HEK293 (cell line): ENCODE data around the gene CREB5.

Experiments used
- CTCF ChIA-PET: fragments of 350-600 bp; formaldehyde crosslinking; extraction: SDS; loops from one replicate; lab custom pipeline; 2021; ENCODE audit warnings: antibody characterized with exemption; lab: Yijun Ruan, JAX
- POLR2A ChIA-PET: fragments of 300-600 bp; formaldehyde crosslinking; extraction: SDS; loops from one replicate; lab custom pipeline; 2020; ENCODE audit warnings: antibody characterized with exemption, inconsistent platforms; lab: Yijun Ruan, JAX
- H3K27ac ChIP-seq: fragments of 200-500 bp; sonication (Bioruptor generic); 2 replicates; pipeline ENCODE4 v1.5.1; 2014; ENCODE audit warnings: low read depth, low read length, control low read depth, inconsistent platforms; ENCODE audit errors: extremely low read depth
- H3K36me3 ChIP-seq, 2 experiments: fragments of 200-500 bp in 1 of 2; sonication (Bioruptor generic) in 1 of 2; 1 replicate in 1 of 2; 2 replicates in 1 of 2; pipeline ENCODE4 v1.5.1; 2014 to 2017; ENCODE audit warnings: inconsistent platforms in 2 of 2, low read length in 2 of 2; ENCODE audit not compliant: control insufficient read depth in 2 of 2, insufficient read depth in 1 of 2
- H3K4me1 ChIP-seq: fragments of 200-500 bp; sonication (Bioruptor generic); 2 replicates; pipeline ENCODE4 v1.5.1; 2014; ENCODE audit warnings: mild to moderate bottlenecking, low read length, inconsistent platforms; ENCODE audit not compliant: control insufficient read depth, insufficient read depth
- H3K4me3 ChIP-seq: 2 replicates; pipeline ENCODE4 v1.5.1; 2011; ENCODE audit warnings: low read depth, mild to moderate bottlenecking, control low read depth, low read length, moderate library complexity
- H3K9me3 ChIP-seq: fragments of 200-500 bp; sonication (Bioruptor generic); 2 replicates; pipeline ENCODE4 v1.5.1; 2014; ENCODE audit warnings: low read depth, low read length, inconsistent platforms; ENCODE audit not compliant: control insufficient read depth, insufficient read depth
- KLF10 ChIP-seq: fragments of 450-650 bp; IDR thresholded peaks from 2 replicates; pipeline ENCODE4 v1.5.1; 2018; ENCODE audit warnings: missing biosample characterization, mild to moderate bottlenecking, missing genetic modification characterization
- REPIN1 ChIP-seq: fragments of 450-650 bp; formaldehyde crosslinking; IDR thresholded peaks from 2 replicates; pipeline ENCODE4 v1.5.1; 2017; ENCODE audit warnings: missing biosample characterization, missing genetic modification characterization, low read depth
- ZBTB1 ChIP-seq: fragments of 450-650 bp; formaldehyde crosslinking; IDR thresholded peaks from 2 replicates; pipeline ENCODE4 v1.5.1; 2016; ENCODE audit warnings: missing biosample characterization, missing genetic modification characterization
- ZBTB8A ChIP-seq: fragments of 450-650 bp; formaldehyde crosslinking; IDR thresholded peaks from 2 replicates; pipeline ENCODE4 v1.5.1; 2016; ENCODE audit warnings: missing biosample characterization, missing genetic modification characterization
- ZNF112 ChIP-seq: fragments of 450-650 bp; formaldehyde crosslinking; IDR thresholded peaks from 2 replicates; pipeline ENCODE4 v1.5.0; 2017; ENCODE audit warnings: missing biosample characterization, missing genetic modification characterization
- ZNF114 ChIP-seq: fragments of 450-650 bp; formaldehyde crosslinking; IDR thresholded peaks from 2 replicates; pipeline ENCODE4 v1.5.0; 2017; ENCODE audit warnings: missing biosample characterization, missing genetic modification characterization
- ZNF174 ChIP-seq: fragments of 450-650 bp; formaldehyde crosslinking; IDR thresholded peaks from 2 replicates; pipeline ENCODE4 v1.5.0; 2017; ENCODE audit warnings: missing biosample characterization, mild to moderate bottlenecking, missing genetic modification characterization
- ZNF2 ChIP-seq: fragments of 450-650 bp; formaldehyde crosslinking; IDR thresholded peaks from 2 replicates; pipeline ENCODE4 v1.5.1; 2016; ENCODE audit warnings: missing biosample characterization, missing genetic modification characterization
- ZNF223 ChIP-seq: fragments of 450-650 bp; formaldehyde crosslinking; IDR thresholded peaks from 2 replicates; pipeline ENCODE4 v1.5.1; 2016; ENCODE audit warnings: missing biosample characterization, missing genetic modification characterization
- ZNF292 ChIP-seq: fragments of 450-650 bp; formaldehyde crosslinking; IDR thresholded peaks from 2 replicates; pipeline ENCODE4 v1.5.1; 2016; ENCODE audit warnings: low read depth, missing biosample characterization, missing genetic modification characterization, borderline replicate concordance
- ZNF37A ChIP-seq: fragments of 450-650 bp; IDR thresholded peaks from 2 replicates; pipeline ENCODE4 v1.5.1; 2018; ENCODE audit warnings: missing biosample characterization, missing genetic modification characterization
- ZNF394 ChIP-seq: fragments of 450-650 bp; formaldehyde crosslinking; IDR thresholded peaks from 2 replicates; pipeline ENCODE4 v1.5.1; 2016; ENCODE audit warnings: missing biosample characterization, missing genetic modification characterization, mild to moderate bottlenecking, moderate library complexity, borderline replicate concordance
- ZNF433 ChIP-seq: fragments of 450-650 bp; formaldehyde crosslinking; IDR thresholded peaks from 2 replicates; pipeline ENCODE4 v1.5.1; 2016; ENCODE audit warnings: missing biosample characterization, missing genetic modification characterization, low read depth
- ZNF473 ChIP-seq: fragments of 450-650 bp; formaldehyde crosslinking; IDR thresholded peaks from 2 replicates; pipeline ENCODE4 v1.5.1; 2017; ENCODE audit warnings: missing biosample characterization, missing genetic modification characterization
- ZNF544 ChIP-seq: fragments of 450-650 bp; formaldehyde crosslinking; IDR thresholded peaks from 2 replicates; pipeline ENCODE4 v1.5.0; 2017; ENCODE audit warnings: missing biosample characterization, missing genetic modification characterization
- ZNF76 ChIP-seq: fragments of 450-650 bp; formaldehyde crosslinking; IDR thresholded peaks from 2 replicates; pipeline ENCODE4; 2016; ENCODE audit warnings: low read depth, missing biosample characterization, missing genetic modification characterization, borderline replicate concordance
- ZNF768 ChIP-seq: fragments of 450-650 bp; formaldehyde crosslinking; IDR thresholded peaks from 2 replicates; pipeline ENCODE4 v1.5.1; 2018; ENCODE audit warnings: missing biosample characterization, mild to moderate bottlenecking, missing genetic modification characterization
- ZNF776 ChIP-seq: fragments of 450-650 bp; formaldehyde crosslinking; IDR thresholded peaks from 2 replicates; pipeline ENCODE4 v1.5.0; 2017; ENCODE audit warnings: missing biosample characterization, missing genetic modification characterization, borderline replicate concordance
- ZNF830 ChIP-seq: fragments of 450-650 bp; IDR thresholded peaks from 2 replicates; pipeline ENCODE4 v1.5.0; 2018; ENCODE audit warnings: missing biosample characterization, missing genetic modification characterization, low read depth, mild to moderate bottlenecking, moderate library complexity
- TF ChIP-seq, protein P1 (sequence below): fragments of 450-650 bp; formaldehyde crosslinking; IDR thresholded peaks from 2 replicates; pipeline ENCODE4 v1.5.1; 2016; ENCODE audit warnings: missing biosample characterization, missing genetic modification characterization
- TF ChIP-seq, protein P2 (sequence below): fragments of 450-650 bp; formaldehyde crosslinking; IDR thresholded peaks from 2 replicates; pipeline ENCODE4 v1.5.1; 2016; ENCODE audit warnings: missing biosample characterization, missing genetic modification characterization
- TF ChIP-seq, protein P3 (sequence below): fragments of 450-650 bp; formaldehyde crosslinking; IDR thresholded peaks from 2 replicates; pipeline ENCODE4 v1.5.1; 2016; ENCODE audit warnings: missing biosample characterization, missing genetic modification characterization
- TF ChIP-seq, protein P4 (sequence below): fragments of 450-650 bp; formaldehyde crosslinking; IDR thresholded peaks from 2 replicates; pipeline ENCODE4 v1.5.1; 2016; ENCODE audit warnings: missing biosample characterization, missing genetic modification characterization

The CREB5 gene

DNA sequence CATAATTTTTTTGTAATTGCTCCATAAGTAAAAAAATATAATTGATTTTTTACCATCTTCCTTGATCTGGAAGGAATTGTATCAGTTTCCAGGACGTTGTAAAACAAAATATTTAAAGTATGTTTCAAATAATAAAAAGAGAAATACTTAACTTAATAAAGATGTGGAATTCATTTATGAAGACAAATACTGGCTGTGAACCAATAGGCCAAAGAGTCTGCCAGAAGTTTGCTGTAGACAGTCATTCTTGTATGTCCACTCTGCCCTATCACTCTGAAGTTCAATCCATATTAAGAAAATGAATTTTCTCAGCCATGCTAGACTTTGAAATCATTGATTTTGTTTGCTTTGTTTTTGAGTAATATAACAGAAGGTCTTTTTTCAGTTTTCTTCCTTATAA, 289.4 kb downstream of the CREB5 start:
- Histone ChIP-seq H3K9me3 (no peaks in the 10 kb centered on the region), H3K4me3 (no peak overlapping the region), H3K27ac (no peak overlapping the region), H3K36me3 (no peaks in the 10 kb centered on the region), H3K4me1 (peaks cover 22% of the 10 kb centered on the region)
- CTCF ChIA-PET: no interaction called here
- TF ChIP-seq ZNF37A (no peak), REPIN1 (tag by site-specific recombination) (no peak)
- POLR2A ChIA-PET: no interaction called here

DNA sequence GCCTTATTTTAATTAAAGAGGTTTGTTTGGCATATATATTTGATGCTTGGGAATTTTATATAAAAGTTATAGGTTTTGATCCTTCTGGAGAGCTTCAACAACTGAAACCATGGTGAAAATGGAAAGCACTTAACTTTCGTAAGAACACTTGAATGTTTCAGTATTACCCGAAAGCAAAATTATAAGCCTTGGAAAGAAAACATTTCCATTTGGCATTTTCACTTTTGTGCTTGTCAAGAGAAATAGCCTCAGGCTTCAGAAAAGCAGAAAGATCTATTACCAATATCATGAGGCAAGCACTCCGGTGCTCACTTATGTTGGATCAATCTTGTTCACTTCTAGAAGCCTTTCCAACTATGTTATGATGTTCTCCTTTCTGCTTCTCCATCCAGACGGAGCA, 289.9 kb downstream of the CREB5 start:
- ChIA-PET POLR2A (no interaction called here), CTCF (interaction anchor here (1.0 kb wide), 1 partner anchor 153 kb away, joined by 3 read pairs; no protein-coding TSS in a partner anchor)
- no peak overlapping the region for H3K27ac ChIP-seq
- H3K9me3 ChIP-seq: no peaks in the 10 kb centered on the region
- H3K4me3 ChIP-seq: no peak overlapping the region
- no peak for TF ChIP-seq ZNF433 (tag by site-specific recombination)
- no peak for TF ChIP-seq ZNF768 (tag by site-specific recombination)
- no peak for TF ChIP-seq ZNF223 (tag by site-specific recombination)
- TF ChIP-seq, protein P1, sequence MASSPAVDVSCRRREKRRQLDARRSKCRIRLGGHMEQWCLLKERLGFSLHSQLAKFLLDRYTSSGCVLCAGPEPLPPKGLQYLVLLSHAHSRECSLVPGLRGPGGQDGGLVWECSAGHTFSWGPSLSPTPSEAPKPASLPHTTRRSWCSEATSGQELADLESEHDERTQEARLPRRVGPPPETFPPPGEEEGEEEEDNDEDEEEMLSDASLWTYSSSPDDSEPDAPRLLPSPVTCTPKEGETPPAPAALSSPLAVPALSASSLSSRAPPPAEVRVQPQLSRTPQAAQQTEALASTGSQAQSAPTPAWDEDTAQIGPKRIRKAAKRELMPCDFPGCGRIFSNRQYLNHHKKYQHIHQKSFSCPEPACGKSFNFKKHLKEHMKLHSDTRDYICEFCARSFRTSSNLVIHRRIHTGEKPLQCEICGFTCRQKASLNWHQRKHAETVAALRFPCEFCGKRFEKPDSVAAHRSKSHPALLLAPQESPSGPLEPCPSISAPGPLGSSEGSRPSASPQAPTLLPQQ: no peak
- no peak for TF ChIP-seq ZNF114 (tag by site-specific recombination)
- no peak for TF ChIP-seq ZNF473 (tag by site-specific recombination)
- TF ChIP-seq ZNF394 (tag by site-specific recombination): no peak
- no peak for TF ChIP-seq ZBTB1 (tag by site-specific recombination)
- TF ChIP-seq ZNF830 (tag by site-specific recombination): no peak
- TF ChIP-seq ZNF292 (tag by site-specific recombination): no peak
- TF ChIP-seq, protein P2, sequence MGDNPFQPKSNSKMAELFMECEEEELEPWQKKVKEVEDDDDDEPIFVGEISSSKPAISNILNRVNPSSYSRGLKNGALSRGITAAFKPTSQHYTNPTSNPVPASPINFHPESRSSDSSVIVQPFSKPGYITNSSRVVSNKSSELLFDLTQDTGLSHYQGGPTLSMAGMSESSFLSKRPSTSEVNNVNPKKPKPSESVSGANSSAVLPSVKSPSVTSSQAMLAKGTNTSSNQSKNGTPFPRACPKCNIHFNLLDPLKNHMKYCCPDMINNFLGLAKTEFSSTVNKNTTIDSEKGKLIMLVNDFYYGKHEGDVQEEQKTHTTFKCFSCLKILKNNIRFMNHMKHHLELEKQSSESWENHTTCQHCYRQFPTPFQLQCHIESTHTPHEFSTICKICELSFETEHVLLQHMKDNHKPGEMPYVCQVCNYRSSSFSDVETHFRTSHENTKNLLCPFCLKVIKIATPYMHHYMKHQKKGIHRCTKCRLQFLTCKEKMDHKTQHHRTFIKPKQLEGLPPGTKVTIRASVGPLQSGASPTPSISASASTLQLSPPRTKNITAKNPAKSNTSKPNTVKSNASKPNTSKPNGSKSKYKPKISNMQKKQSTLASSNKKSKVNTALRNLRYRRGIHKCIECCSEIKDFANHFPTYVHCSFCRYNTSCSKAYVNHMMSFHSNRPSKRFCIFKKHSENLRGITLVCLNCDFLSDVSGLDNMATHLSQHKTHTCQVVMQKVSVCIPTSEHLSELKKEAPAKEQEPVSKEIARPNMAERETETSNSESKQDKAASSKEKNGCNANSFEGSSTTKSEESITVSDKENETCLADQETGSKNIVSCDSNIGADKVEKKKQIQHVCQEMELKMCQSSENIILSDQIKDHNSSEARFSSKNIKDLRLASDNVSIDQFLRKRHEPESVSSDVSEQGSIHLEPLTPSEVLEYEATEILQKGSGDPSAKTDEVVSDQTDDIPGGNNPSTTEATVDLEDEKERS: no peak
- no peak for TF ChIP-seq ZBTB8A
- TF ChIP-seq ZNF76 (tag by site-specific recombination): no peak
- TF ChIP-seq ZNF2 (tag by site-specific recombination): no peak
- peaks cover 22% of the 10 kb centered on the region for H3K4me1 ChIP-seq
- H3K36me3 ChIP-seq: no peaks in the 10 kb centered on the region

DNA sequence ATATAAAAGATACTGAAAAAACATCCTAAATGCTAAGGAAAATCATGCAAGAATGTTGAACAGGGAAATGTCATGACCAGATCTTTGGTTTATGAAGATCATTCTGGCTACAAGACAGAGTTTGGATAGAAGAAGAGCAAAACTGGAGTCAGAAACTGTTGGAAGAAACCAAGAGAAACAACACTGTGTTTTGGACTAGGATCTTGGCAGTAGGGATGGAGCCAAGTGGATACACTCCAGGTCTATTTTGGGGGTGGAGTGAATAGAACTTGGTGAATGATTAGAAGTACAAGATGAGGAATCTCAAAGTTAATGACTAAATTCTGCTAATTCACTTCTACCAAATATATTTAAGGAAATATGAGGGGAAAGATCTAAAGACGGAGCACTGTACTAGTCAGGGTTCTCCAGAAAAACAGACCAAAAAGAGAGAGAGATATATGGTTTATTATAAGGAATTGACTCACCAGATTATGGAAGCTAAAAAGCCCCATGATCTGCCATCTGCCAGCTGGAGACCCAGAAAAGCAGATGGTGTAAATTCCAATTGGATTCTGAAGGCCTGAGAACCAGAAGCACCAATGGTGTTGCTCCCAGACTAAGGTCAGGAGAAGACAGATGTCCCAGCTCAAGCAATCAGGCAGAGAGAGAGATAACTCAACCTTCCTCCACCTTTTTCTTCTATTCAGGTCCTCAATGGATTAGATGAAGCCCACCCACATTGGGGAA, 290.9 kb downstream of the CREB5 start:
- Histone ChIP-seq H3K27ac (no peak overlapping the region), H3K9me3 (no peaks in the 10 kb centered on the region), H3K4me1 (peaks cover 30% of the 10 kb centered on the region), H3K36me3 (no peaks in the 10 kb centered on the region), H3K4me3 (no peak overlapping the region)
- ChIA-PET POLR2A (no interaction called here), CTCF (interaction anchor here (1.0 kb wide), 2 partner anchors 87 to 152 kb away, joined by 3 to 4 read pairs; no protein-coding TSS in a partner anchor)
- no peak for TF ChIP-seq ZNF174 (tag by site-specific recombination)
- TF ChIP-seq ZNF112: no peak
- TF ChIP-seq, protein P3, sequence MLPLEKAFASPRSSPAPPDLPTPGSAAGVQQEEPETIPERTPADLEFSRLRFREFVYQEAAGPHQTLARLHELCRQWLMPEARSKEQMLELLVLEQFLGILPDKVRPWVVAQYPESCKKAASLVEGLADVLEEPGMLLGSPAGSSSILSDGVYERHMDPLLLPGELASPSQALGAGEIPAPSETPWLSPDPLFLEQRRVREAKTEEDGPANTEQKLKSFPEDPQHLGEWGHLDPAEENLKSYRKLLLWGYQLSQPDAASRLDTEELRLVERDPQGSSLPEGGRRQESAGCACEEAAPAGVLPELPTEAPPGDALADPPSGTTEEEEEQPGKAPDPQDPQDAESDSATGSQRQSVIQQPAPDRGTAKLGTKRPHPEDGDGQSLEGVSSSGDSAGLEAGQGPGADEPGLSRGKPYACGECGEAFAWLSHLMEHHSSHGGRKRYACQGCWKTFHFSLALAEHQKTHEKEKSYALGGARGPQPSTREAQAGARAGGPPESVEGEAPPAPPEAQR (tag by site-specific recombination): no peak
- TF ChIP-seq, protein P4, sequence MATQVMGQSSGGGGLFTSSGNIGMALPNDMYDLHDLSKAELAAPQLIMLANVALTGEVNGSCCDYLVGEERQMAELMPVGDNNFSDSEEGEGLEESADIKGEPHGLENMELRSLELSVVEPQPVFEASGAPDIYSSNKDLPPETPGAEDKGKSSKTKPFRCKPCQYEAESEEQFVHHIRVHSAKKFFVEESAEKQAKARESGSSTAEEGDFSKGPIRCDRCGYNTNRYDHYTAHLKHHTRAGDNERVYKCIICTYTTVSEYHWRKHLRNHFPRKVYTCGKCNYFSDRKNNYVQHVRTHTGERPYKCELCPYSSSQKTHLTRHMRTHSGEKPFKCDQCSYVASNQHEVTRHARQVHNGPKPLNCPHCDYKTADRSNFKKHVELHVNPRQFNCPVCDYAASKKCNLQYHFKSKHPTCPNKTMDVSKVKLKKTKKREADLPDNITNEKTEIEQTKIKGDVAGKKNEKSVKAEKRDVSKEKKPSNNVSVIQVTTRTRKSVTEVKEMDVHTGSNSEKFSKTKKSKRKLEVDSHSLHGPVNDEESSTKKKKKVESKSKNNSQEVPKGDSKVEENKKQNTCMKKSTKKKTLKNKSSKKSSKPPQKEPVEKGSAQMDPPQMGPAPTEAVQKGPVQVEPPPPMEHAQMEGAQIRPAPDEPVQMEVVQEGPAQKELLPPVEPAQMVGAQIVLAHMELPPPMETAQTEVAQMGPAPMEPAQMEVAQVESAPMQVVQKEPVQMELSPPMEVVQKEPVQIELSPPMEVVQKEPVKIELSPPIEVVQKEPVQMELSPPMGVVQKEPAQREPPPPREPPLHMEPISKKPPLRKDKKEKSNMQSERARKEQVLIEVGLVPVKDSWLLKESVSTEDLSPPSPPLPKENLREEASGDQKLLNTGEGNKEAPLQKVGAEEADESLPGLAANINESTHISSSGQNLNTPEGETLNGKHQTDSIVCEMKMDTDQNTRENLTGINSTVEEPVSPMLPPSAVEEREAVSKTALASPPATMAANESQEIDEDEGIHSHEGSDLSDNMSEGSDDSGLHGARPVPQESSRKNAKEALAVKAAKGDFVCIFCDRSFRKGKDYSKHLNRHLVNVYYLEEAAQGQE (tag by site-specific recombination): no peak
- no peak for TF ChIP-seq ZNF544 (tag by site-specific recombination)
- TF ChIP-seq KLF10 (tag by site-specific recombination): no peak
- no peak for TF ChIP-seq ZNF776 (tag by site-specific recombination)
